GM12874 (cell line): ENCODE results near the gene ZNF12.

Source experiments
- TF ChIP-seq, protein P1 (sequence below): IDR thresholded peaks from 2 replicates; pipeline ENCODE4 v1.5.1; 2011; ENCODE audit warnings: low read depth, mild to moderate bottlenecking, control low read depth, low read length, moderate library complexity; ENCODE audit not compliant: insufficient read depth

The ZNF12 gene

DNA sequence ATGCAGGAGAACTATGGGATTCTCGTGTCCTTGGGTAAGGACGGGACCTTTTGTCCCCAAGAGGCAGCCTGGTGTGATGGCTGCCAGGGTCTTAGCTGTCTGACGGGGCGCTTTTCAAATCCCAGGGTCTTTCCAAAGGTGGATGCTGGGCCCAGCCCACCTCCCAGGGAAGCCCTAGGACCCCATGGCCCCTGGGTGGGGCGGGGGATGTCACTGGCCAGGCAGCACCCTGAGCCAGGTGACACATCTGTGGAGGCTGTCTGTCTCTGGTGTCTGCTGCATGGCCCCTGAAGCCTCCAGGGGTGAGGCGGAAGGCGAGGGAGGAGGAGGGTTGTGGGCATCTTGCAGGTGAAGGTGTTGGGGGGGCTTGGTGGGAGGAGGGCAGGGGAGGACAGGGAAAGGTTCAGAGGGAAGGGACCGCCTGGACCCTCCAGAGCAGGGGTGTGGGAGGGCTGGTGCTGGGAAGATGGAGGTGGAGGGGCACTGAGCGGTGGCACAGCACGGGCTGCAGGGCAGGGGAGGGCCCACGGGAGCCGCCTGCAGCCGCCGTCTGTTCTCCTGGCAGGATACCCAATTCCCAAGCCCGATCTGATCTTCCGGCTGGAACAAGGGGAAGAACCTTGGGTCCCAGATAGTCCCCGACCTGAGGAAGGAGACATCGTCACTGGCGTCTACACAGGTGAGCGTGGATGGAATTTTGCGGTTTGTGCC lies 62.7 kb downstream of the ZNF12 start:
- TF ChIP-seq, protein P1, sequence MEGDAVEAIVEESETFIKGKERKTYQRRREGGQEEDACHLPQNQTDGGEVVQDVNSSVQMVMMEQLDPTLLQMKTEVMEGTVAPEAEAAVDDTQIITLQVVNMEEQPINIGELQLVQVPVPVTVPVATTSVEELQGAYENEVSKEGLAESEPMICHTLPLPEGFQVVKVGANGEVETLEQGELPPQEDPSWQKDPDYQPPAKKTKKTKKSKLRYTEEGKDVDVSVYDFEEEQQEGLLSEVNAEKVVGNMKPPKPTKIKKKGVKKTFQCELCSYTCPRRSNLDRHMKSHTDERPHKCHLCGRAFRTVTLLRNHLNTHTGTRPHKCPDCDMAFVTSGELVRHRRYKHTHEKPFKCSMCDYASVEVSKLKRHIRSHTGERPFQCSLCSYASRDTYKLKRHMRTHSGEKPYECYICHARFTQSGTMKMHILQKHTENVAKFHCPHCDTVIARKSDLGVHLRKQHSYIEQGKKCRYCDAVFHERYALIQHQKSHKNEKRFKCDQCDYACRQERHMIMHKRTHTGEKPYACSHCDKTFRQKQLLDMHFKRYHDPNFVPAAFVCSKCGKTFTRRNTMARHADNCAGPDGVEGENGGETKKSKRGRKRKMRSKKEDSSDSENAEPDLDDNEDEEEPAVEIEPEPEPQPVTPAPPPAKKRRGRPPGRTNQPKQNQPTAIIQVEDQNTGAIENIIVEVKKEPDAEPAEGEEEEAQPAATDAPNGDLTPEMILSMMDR = no peak

DNA sequence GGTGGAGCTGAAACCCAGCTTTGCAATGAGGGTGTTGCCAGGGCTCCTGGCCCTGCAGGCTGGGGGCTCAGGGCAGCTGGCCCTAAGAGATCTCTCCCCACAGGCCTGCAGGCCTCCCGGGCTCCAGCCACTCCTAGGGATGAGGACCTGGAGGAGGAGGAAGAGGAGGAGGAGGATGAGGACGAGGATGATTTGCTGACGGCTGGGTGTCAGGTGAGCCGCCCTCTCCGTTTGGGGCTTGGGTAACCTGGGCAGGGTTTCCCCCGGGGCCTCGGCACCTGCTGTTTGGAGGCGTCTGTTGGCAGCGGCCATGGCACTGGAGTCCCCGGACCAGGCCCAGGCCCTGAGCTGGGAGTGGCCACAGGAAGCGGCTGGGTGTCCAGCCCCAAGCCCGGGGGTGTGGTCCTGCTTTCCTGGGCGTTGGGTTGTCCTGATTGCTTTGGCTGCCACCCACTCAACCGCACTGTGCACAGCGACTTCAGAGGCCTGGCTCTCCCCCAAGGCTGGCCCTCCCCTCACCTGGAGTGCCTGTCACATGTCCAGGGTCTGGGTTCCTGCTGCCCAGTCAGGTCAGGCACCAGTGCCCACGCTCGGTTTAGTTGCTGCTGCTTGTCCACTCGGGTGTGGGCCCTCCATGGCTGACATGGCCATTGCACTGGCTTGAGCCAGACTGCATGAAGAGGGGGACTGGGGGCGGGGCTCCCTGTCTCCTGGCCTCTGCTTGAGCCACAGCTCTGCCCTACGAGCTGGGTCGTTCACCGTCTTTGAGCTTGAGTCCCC lies 63.7 kb downstream of the ZNF12 start:
- TF ChIP-seq, protein P1 = no peak

DNA sequence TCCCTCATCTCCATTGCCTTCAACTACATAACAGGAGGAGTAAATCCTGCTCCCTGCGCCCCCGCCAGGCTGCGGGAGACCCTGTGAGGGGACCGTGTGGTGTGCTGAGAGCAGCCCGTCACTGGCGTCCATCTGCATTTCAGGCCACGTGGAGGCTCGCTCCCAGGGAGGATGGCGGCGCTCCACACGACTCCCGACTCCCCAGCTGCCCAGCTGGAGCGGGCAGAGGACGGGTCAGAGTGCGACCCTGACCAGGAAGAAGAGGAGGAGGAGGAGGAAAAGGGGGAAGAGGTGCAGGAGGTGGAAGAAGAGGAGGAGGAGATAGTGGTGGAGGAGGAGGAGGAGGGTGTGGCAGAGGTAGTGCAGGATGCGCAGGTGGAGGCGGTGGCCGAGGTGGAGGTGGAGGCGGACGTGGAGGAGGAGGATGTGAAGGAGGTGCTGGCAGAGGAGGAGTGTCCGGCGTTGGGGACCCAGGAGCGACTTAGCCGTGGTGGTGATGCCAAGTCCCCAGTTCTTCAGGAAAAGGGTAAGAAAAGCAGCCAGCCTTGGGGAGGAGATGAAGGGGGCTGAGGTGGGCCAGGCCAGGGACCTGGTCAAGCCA lies 64.4 kb downstream of the ZNF12 start:
- TF ChIP-seq, protein P1 = no peak

DNA sequence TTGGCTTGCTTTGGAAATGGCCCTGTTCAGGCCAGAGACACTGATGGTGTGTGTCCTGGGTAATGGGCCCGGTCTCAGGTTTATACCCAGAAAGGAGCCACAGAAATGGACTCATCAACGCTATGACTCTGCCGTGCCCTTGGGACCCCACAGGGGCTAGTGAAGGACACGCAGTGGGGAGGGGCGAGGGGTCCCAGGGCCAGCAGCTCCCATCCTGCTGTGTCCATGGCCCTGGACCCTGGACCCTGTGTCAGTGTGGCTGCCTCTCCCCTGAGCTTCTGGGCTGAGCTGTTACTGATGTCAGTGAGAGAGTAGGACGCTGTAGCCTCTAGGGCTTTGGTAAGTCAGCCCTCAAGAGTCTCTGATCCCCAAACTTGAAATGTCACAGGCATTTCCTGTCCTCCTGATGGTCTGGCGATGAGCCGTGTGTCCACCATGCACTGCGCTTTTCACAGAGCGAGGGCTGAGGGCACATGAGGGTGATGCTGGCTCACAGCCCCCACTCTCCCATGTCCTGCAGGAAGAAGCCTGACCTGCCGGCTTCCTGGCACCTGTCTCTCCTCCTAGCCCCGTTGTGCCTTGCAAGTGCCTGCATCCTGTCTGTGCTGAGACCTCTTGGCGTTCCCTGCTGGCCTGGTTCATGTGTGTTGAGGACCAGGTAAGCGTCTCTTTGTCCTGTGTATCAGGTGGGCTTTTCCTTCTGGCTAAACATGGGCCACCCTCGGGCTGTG lies 65.3 kb downstream of the ZNF12 start:
- TF ChIP-seq, protein P1 = no peak

DNA sequence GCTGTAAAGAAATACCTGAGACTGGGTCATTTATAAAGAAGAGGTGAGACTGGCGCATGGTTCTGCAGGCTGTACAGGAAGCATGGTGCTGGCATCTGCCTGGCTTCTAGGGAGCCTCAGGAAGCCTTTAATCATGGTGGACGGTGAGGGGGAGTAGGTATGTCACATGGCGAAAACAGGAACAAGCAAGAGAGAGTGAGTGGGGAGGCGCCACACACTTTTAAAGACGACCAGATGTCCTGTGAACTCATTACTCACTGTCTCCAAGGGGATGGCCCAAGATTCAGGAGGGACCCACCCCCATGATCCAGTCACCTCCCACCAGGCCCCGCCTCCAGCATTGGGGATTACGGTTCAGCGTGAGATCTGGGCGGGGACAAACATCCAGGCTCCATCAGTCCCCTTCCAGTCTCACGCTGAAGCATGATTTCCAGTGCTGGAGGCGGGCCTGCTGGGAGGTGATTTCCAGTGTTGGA lies 66.5 kb downstream of the ZNF12 start:
- TF ChIP-seq, protein P1 = no peak

DNA sequence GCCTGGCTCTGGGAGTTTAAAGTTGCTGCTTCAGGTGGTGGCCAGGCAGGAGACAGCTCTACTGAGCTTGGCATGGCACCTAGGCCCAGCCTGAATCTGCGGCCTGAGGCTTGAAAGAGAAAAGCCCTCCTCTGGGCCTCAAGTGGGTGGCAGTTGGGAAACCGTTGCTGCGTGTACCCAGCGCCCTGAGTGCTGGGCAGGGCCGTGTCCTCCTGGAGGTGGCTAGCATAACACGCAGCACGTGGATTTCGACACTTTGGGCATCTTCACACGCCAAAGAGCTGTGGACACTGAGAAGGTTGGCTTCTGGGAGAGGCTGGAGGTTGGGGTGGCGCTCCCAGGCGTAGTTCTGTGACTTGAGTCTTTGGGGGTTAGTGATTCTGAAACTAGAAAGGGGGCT lies 67.1 kb downstream of the ZNF12 start:
- TF ChIP-seq, protein P1 = no peak

DNA sequence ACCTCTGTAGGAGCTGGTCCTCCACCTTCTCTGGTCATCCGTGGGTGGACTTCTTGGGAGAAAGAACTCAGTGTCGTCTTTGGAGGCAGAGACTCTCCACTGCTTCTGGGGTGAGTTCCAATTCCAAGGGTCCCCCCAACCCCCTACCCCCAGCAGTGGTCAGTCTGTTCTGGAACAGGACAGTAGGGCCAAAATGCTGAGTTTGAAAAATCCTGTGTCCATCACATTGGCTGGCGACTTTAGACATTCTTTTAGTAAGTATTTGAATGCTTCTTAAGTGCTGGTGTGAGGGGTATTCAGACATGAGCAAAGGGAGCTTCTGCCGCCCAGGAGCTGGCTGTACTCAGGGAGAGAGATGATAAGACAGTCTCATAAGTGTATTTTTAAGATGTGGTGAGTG lies 67.7 kb downstream of the ZNF12 start:
- TF ChIP-seq, protein P1 = no peak
